Stimulated activated CD4-positive, alpha-beta T cell treated with anti-CD3 and anti-CD28 coated beads, TNF-alpha, amount 100 ng/mL, for 48 hours (primary cell): ENCODE data around the gene LRRC18.

Experiments
- DNase-seq, 3 donors: peaks; one replicate each; pipeline ENCODE4 v3.0.0-alpha.2; 2020; ENCODE audit warnings: low read depth in 3 of 3

LRRC18 gene

GRCh38 chr10:48907730-48908129 is 31.9 kb downstream of the LRRC18 start:
- no peak for DNase-seq

- no peak for DNase-seq
Measured at GRCh38 chr10:48906841-48907240, 32.8 kb downstream of the LRRC18 start.

GRCh38 chr10:48905311-48905710 is 34.3 kb downstream of the LRRC18 start:
- no peak for DNase-seq

DNA sequence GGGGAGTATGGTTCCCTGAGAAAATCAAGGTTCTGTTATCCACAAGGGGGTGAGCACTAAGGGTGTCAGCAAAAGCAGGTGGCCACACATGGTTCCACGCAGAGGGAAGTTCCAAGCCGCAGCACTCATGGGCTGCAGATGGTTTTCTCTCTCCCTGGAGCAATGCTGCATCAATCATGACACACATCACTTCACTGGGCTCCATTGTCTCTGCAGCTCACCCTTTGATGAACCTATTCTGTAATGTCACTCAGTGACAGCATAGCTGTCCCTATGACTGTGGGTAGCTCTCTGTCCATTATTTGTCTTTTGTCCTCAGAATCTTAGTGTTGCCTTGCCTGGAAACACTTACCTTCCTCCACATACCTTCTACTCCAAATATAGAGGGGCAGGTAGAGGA is 34.8 kb downstream of the LRRC18 start:
- DNase-seq: no peak

- DNase-seq: no peak
Measured at GRCh38 chr10:48903151-48903550, 36.5 kb downstream of the LRRC18 start.

GRCh38 chr10:48902096-48902495 is 37.5 kb downstream of the LRRC18 start:
- no peak for DNase-seq

DNA sequence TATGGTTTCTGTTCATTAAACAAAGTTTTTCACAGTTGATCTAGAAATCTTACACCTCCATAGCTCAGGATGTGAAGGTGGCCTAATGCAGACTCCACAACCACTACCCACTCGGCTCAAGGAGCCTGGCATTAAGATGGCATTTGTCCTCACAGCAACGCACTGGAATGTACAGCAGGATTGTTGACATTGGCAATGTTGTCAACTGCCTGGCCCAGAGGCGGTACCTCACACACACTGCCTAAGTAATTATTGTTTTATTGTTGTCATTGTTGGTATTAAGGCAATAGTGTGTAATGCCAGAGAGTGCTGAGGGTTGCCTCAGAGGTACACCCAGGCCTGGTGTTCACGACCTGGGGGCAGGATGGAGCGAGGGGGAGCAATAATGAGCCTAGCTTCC is 38.3 kb downstream of the LRRC18 start:
- no peak for DNase-seq

DNA sequence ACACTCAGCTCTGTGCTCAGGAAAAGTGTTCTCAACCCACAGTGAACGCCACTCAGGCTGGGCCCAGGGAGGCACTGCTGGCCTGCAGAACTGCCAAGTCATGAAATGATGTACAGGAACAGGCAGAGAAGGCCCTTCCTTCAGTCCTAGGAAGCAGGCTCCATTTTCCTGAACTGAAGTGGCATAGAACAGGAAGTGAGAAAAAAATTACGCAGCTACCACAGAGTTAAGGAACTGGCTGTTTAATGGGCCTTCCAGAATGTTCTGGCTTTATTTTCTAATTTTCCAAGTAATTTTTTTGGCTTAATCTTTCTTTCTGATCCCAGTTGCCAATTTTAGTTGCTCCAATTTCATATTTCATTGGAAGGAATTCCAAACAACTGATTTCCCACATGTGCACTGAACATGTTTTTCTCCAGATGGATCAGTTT is 39.3 kb downstream of the LRRC18 start:
- no peak for DNase-seq

DNA sequence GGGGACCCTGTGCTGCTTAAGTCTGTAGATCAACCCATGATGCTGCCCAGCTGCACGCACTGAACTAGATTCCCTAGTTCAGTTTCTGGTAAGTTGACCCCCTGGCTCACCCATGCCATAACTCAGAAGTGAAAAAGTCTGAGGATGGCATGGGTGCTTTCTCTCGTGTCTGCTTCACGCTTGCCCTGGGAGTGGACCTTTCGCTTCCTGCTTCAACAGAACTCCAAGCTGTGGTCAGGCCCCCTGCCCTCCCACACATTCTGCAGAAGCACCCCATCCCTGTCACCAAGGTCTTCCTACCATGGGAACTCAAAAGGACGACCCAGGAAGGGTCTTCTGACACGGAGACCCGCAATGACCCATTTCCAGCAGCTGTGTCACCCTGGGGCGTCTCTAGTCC is 39.9 kb downstream of the LRRC18 start:
- DNase-seq: no peak

DNA sequence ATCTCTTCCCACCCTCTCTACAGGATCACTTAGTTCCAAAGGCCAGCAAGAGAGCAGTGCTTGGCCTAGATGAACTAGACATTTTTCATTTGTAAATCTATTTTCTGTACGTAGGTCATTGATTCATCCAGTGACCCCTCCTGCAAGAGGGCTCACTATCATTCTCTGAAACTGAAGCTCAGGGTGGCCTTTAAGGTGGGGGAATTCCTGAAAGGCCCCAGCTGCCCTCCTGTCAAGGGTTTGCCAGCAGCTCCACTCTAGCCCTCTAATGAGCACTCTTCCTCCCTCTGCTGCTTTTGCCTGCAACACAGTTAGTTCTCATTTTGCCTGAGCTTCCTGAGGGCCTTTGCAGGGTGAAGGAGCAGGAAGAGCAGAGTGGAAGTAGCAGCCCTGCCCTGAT is 41.2 kb downstream of the LRRC18 start:
- DNase-seq: no peak

DNA sequence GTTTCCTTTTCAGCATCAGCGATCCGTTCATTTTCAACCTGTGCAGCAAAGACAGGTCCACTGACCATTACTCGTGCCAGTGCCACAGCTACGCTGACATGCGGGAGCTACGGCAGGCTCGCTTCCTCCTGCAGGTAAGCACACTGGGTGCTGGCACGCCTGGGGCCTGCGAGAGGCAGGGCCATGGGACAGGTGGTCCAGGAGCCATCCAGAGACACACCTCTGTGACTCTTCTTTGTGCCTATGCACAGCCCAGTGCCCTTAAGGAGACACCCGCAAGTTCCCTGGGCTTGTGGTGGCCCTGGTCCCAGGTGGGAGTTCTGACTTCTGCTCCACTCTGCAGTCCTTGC is 42.2 kb downstream of the LRRC18 start:
- DNase-seq: no peak

DNA sequence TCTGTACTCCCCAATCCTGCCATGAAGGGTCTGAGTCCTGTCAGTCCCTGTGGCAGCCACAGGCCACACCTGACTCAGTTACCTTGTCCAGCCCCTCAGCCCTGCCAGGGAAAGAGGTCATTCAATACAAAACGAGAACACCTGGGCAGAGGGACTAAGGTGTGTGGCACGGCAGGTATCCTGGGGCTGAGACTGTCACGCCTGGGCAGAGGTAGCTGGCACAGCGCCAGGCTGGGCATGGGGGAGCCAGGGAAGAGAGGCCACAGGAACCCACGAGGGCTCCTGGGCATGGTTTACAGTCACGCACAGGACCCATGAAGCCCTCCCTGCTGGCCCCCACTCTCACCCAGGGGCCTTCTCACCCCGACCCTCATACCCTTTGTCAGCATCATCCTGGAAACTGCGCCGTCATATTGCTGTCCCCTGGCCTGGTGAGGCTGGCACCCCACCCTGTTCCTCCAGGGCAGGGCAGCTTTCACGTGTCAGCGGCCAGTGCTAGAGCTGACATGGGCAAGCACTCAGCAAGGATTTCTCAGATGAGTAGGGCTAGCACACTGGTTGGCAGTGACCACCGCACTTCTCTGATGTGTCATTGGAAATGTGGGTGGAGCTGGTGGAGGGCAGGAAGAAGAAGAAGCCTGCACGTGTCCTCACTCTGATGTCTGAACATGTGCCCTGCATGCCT is 42.7 kb downstream of the LRRC18 start:
- DNase-seq: no peak

DNA sequence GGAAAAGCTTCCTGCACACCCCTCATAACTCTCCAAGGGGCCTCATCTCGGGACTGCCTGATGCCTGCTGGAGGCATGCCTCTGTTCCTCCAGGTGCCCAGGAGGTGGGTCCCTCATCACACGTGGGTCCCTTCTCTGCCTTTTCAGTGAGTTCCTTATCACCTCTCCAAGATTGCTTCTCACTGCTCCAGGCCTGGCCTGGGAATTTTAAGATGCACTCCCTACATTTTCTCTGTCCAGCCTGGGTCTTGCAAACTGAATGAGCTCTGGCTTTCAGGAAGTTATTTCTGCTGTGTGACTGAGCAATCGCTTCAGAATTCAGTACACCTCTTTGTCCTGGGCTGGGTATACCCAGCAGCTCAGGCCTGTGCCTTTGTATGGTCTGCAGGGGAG is 43.8 kb downstream of the LRRC18 start:
- no peak for DNase-seq

DNA sequence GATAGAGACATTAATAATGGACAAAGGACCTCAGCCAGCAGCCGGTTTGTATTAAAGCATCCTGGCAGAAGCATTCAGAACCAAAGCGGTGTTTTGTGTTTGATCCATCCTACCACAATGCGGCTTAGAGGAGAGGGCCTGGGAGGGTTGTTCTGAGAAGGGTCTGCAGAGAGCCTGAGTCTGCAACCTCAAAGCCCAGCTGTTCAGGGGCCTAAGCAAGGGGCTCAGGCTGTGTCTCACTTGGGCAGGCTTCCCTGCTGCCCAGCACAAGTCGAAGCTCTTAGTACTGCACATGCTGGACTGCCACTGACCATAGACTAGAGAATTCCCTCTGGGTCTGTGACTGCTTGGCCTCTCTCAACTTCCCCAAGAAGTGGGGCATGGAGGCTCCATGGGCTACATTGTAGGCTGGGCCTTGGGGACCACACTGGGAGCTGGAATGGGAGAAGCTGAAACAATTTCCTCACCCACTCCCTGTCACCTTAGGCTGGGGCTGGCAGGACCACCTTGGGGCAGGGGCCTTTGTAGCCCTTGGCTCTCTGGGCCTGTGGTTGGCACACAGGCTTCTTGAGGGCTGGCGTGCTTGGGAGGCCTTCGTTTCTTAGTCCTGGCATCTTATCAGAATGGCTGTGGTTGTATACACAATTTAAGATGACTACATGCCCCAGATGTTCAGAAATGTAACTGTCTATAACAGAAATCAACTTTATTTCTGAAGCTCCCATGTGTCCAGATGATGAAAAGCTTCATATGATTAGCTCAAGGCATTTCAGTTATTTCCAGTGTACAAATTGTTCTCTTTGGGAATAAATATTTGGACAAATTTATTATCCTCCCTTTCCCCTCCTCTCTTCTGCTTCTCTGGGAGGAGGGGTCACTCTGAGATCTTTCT is 44.5 kb downstream of the LRRC18 start:
- no peak for DNase-seq

DNA sequence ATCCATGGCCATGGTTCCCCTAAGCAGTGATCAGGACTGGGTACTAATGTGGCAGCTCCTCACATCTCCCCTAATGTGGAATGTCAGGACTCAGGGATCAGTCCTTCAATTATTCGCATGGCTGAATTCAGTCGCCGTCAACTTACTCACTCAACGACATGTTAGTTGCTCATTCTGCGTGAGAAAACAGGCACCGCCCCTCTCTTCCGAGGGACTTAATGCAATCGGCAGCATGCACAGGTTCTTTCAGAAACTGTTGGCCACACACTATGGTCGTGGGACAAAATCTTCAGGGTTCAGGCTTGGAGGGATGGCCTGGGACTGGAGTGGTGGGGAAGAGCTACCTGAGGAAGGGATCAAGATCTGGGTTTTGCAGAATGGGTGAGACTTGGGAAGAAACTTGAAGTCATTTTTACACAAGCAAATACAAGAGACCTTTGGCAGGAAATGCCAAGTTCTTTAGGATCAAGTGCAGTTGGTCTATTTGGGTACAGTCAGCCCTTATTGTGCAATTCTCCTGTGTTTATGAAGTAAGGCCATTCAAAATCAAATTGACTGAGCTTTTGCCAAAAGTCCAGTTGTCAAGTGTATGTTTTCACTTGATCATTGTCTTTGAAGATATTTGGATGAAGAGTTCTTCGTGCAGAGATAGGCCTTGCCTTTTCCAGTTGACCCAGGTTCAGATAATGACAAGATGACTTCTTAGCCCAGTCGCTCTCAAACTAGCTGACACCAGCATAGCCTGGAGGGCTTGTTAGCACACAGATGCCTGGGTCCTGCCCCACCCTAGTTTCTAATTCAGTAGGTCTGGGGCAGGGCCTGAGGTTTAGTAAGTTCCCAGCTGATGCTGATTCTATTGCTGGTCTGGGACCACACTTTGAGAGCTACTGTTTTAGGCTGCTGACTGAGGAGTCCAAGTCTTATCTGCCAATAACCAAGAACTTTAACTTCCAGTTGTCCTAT is 48.5 kb downstream of the LRRC18 start:
- DNase-seq: no peak

GRCh38 chr10:48887982-48888381 is 51.7 kb downstream of the LRRC18 start:
- DNase-seq: no peak

DNA sequence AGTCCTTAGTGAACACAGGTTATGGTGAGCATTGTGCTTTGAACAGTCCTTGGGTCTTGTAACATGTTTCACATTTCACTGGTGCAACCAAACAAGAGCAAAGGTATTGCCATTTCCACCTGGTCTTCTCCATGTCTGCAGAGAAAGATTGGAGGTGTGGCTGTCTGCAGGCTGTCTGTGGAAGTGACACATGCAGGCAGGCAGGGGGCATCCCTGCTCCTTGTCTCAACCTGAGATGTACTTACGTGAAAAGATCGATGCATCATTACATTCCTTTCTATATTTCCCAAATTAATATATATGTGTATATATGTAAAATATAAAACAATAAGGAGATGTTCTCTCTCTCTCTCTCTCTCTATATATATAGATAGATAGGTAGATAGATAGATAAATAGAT is 54.3 kb downstream of the LRRC18 start:
- DNase-seq: no peak

GRCh38 chr10:48884179-48885045 is 55.2 kb downstream of the LRRC18 start:
- DNase-seq: no peak

DNA sequence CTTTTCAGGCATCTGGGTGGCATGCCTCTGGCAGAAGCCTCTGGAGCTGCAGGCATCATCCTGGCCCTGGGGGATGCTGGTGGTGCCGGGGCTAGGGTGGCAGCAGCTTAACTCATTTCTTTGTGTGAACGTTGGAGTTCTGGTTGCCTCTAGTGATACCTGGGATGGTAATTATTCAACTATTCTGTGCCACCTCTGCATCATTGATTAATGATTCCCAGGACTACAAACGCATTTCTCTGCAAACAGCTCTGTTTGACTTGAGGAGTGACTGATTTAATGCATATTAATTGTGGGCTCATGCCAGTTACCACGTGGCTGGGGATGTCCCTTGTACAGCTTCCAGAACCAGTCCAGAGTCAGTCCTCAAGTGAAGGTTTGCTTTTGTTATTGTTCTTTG is 55.9 kb downstream of the LRRC18 start:
- no peak for DNase-seq

GRCh38 chr10:48882881-48883280 is 56.8 kb downstream of the LRRC18 start:
- no peak for DNase-seq

DNA sequence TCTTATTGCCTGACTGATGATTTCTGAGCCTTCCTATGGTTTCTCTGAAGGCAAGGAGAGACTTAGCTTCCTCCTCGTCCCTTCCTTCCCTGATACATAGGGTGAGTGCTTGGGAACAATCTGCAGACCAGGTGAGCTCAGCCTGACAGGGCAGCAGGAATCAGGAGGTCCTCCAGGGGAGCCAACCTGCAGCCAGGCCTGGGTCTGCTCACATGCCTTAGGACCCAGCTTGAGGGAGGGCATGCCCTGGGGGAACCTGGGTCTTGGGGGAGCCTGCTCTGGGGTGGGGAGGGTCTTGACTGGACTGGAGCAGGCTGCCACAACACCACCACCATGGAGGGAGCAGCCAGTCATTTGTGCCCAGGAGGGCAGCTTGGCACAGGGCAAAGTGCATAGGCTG is 57.7 kb downstream of the LRRC18 start:
- no peak for DNase-seq
